ENCODE results near the gene NFATC2.

GRCh38 chr20:51565298-51566144 is 23.0 kb upstream of the NFATC2 start:
- TF ChIP-seq CTCF (IDR thresholded peaks at IDR 0.05; ENCODE audit: insufficient read depth, low read depth, low read length) (no peak), EZH2 (IDR thresholded peaks at IDR 0.05; ENCODE audit: insufficient read depth, low read length) (no peak)

All from astrocyte (in vitro differentiated cells and primary cell).